ENCODE results near the gene RAB7B.

The RAB7B gene

GRCh38 chr1:205929496-205930194, 73.5 kb downstream of the RAB7B start:
- DNase-seq (ENCODE audit: low read depth in 3 of 3, low spot score in 1 of 3), result no peak

GRCh38 chr1:205928317-205928716, 74.9 kb downstream of the RAB7B start:
- DNase-seq (ENCODE audit: low read depth in 3 of 3, low spot score in 1 of 3), result no peak

GRCh38 chr1:205927676-205928075, 75.5 kb downstream of the RAB7B start:
- no peak for DNase-seq (ENCODE audit: low read depth in 3 of 3, low spot score in 1 of 3)

- DNase-seq (ENCODE audit: low read depth in 3 of 3, low spot score in 1 of 3), result no peak
These were observed 75.9 kb downstream of the RAB7B start for GRCh38 chr1:205927247-205927646.

Data from stimulated activated CD4-positive, alpha-beta T cell treated with anti-CD3 and anti-CD28 coated beads, TNF-alpha, amount 100 ng/mL, for 1 hour (primary cell).